Fibroblast of the aortic adventitia (primary cell): ENCODE measurements around the gene MTA1. TPM values are rescaled to one million over a fixed set of nuclear protein-coding genes. Genes with fewer than 3 reads are reported as not detected.

ENCODE experiments used
- DNase-seq: peaks from one replicate; pipeline ENCODE4 v3.0.0-alpha.2; 2010; ENCODE audit warnings: low read depth
- H3K4me3 ChIP-seq: 2 replicates; pipeline ENCODE4 v1.5.1; 2011; ENCODE audit warnings: low read depth, mild to moderate bottlenecking, control low read depth, low read length, moderate library complexity
- CTCF ChIP-seq: IDR thresholded peaks from 2 replicates; pipeline ENCODE4 v1.5.1; 2011; ENCODE audit warnings: mild to moderate bottlenecking, low read length, control low read depth, inconsistent platforms; ENCODE audit not compliant: insufficient read depth
- total RNA-seq: library from RNA; depleted of rRNA; stranded (reverse); fragments of >200 nt; gene quantifications from 2 replicates; pipeline ENCODE4 v1.2.3, GENCODE V29; 2012; ENCODE audit warnings: low replicate concordance

The MTA1 gene
- total RNA-seq, 1 donor: 44.4 TPM

- TF ChIP-seq CTCF: no peak
- H3K4me3 ChIP-seq: peak overlapping the region; percentile 86
- no peak for DNase-seq
Observed at GRCh38 chr14:105398726-105399465, 20.7 kb upstream of the MTA1 start.

GRCh38 chr14:105399466-105399775 lies 20.2 kb upstream of the MTA1 start:
- DNase-seq: no peak
- no peak for TF ChIP-seq CTCF
- peak overlapping the region; percentile 86 for H3K4me3 ChIP-seq

- no peak overlapping the region for H3K4me3 ChIP-seq
- no peak for TF ChIP-seq CTCF
- DNase-seq: no peak
Observed at GRCh38 chr14:105400016-105400415, 19.6 kb upstream of the MTA1 start.

- no peak for TF ChIP-seq CTCF
- no peak for DNase-seq
- no peak overlapping the region for H3K4me3 ChIP-seq
Observed at GRCh38 chr14:105401699-105402098, 17.9 kb upstream of the MTA1 start.

GRCh38 chr14:105408592-105408991 lies 11.0 kb upstream of the MTA1 start:
- no peak overlapping the region for H3K4me3 ChIP-seq
- TF ChIP-seq CTCF: no peak
- no peak for DNase-seq

GRCh38 chr14:105409364-105409763 lies 10.3 kb upstream of the MTA1 start:
- DNase-seq: no peak
- TF ChIP-seq CTCF: no peak

GRCh38 chr14:105410642-105411016 lies 9.0 kb upstream of the MTA1 start:
- no peak for TF ChIP-seq CTCF
- DNase-seq: no peak
- no peak overlapping the region for H3K4me3 ChIP-seq

More at GRCh38 chr14:105409364-105409763, 10.3 kb upstream of the MTA1 start:
- no peak overlapping the region for H3K4me3 ChIP-seq
